ENCODE results near the gene SYNGR2.

SYNGR2 gene

GRCh38 chr17:78206298-78206697 is 37.9 kb downstream of the SYNGR2 start:
- DNase-seq, result no peak

GRCh38 chr17:78208486-78208885 is 40.1 kb downstream of the SYNGR2 start:
- no peak for DNase-seq

GRCh38 chr17:78210111-78210510 is 41.7 kb downstream of the SYNGR2 start:
- DNase-seq, result no peak

GRCh38 chr17:78211032-78211431 is 42.7 kb downstream of the SYNGR2 start:
- DNase-seq, result no peak

- peak; percentile 96 for DNase-seq
Measured at GRCh38 chr17:78214016-78214705, 45.8 kb downstream of the SYNGR2 start, which contains the start of gene BIRC5. BIRC5 (plus strand) TSS chr17:78214253; CDS start chr17:78214317, 64 bp downstream.

- DNase-seq, result peak; percentile 8
Measured at GRCh38 chr17:78214706-78215061, 46.3 kb downstream of the SYNGR2 start.

- DNase-seq, result no peak
Measured at GRCh38 chr17:78219396-78220150, 51.2 kb downstream of the SYNGR2 start.

All from RPMI8226 (cell line).